OCI-LY3 (cell line): ENCODE data around the gene CLPSL2.

Experiments
- EZH2phosphoT487 ChIP-seq: fragments of 200-600 bp; shearing (Covaris generic); IDR thresholded peaks from 2 replicates; pipeline ENCODE4 v1.6.1; 2018; ENCODE audit warnings: antibody characterized with exemption, mixed run types, low read depth
- TF ChIP-seq, protein P1 (sequence below): fragments of 200-600, 300-600 bp; sonication (generic); IDR thresholded peaks from 2 replicates; pipeline ENCODE4 v1.5.1; 2014; ENCODE audit warnings: antibody characterized with exemption, low read length, low read depth

GRCh38 chr6:35771343-35771627 is 5.1 kb upstream of the CLPSL2 start:
- TF ChIP-seq, protein P1, sequence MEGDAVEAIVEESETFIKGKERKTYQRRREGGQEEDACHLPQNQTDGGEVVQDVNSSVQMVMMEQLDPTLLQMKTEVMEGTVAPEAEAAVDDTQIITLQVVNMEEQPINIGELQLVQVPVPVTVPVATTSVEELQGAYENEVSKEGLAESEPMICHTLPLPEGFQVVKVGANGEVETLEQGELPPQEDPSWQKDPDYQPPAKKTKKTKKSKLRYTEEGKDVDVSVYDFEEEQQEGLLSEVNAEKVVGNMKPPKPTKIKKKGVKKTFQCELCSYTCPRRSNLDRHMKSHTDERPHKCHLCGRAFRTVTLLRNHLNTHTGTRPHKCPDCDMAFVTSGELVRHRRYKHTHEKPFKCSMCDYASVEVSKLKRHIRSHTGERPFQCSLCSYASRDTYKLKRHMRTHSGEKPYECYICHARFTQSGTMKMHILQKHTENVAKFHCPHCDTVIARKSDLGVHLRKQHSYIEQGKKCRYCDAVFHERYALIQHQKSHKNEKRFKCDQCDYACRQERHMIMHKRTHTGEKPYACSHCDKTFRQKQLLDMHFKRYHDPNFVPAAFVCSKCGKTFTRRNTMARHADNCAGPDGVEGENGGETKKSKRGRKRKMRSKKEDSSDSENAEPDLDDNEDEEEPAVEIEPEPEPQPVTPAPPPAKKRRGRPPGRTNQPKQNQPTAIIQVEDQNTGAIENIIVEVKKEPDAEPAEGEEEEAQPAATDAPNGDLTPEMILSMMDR: no peak
- TF ChIP-seq EZH2phosphoT487: no peak
